ENCODE measurements around the gene PHRF1. TPM values are rescaled to one million over a fixed set of nuclear protein-coding genes. Genes with fewer than 3 reads are reported as not detected.

PHRF1 gene
- total and polyA plus RNA-seq, 4 experiments from 2014 or later = 0.93 to 54.5 (median 33.1) TPM

DNA sequence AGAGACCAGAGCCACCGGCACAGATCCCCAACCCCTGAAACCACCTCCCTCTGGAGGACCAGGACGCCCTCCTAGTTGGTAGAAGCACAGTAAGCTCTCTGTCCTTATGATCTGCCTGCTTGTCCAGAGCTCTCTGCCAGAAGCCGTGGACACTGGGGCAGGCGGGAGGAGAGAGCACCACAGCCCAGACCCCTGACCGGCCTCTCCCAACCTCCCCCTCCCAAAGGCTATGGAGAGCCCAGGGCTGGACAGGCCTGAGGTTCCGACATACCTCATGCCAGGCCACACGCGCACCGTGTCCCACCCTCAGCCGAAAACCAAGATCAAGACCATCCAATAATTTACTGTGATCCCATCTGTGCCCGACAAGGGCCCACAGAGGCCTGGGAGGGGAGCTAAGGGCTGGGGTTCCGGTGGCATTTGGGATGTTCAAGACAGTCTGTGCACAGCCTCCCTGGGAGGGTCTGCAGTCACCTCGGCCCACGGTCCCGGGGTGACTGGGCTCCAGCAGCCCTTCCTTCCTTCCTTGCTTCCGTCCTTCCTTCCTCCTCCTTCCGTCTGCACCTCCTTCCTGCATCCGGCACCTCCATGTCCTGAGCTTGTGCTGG is 44.2 kb upstream of the PHRF1 start:
- CTCF ChIA-PET (ENCODE audit: partially characterized antibody) = interaction anchor here (1.5 kb wide), 1 partner anchor 13 kb away, joined by 8 read pairs; no protein-coding TSS in a partner anchor
- POLR2A ChIA-PET (ENCODE audit: partially characterized antibody) = interaction anchor here (1.1 kb wide), 1 partner anchor 44 kb away, joined by 3 read pairs; the partner anchor contains the start of gene PHRF1

DNA sequence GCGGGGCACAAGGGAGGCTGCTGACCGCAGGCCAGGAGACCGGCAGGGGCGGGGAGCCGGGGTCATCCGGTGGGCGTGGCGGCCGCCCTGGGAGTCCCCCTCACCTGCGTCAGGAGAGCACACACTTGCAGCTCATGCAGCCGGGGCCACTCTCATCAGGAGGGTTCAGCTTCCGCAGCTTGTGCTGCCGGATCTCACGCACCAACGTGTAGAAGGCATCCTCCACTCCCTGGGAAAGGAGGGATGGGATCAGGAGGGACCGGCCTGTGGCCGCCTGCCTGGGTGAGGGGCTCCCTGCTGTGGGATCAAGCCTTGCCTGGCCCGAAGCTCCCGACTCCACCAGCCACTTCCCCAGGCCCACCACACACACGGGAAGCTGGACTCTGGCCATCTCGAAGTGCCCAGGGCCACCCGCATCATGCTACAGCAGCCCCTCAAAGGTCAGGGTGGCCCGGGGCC is 43.7 kb upstream of the PHRF1 start:
- peak in 1 of 5 donors; percentile 29 for DNase-seq
- Histone ChIP-seq H3K4me1 (ENCODE audit: insufficient read depth, low read length) (peaks cover 28% of the 10 kb centered on the region), H3K36me3 (ENCODE audit: insufficient read depth, low read length) (peaks cover 24% of the 10 kb centered on the region), H3K27me3 (ENCODE audit: insufficient read depth, low read length) (no peaks in the 10 kb centered on the region), H3K4me3 (ENCODE audit: low read length in 2 of 2) (no peak overlapping the region), H3K27ac (ENCODE audit: low read depth, low read length) (no peak overlapping the region), H3K9me3 (ENCODE audit: control insufficient read depth in 1 of 2, low read length in 2 of 2) (no peaks in the 10 kb centered on the region)
- H3K4me1 Mint-ChIP-seq = peaks cover 3 to 20% (median 8%) of the 10 kb centered on the region in 4 donors
- no peaks in the 10 kb centered on the region for H3K9me3 Mint-ChIP-seq
- H3K4me3 Mint-ChIP-seq = no peak overlapping the region
- H3K36me3 Mint-ChIP-seq = peaks cover 0 to 13% of the 10 kb centered on the region in 2 donors
- no peaks in the 10 kb centered on the region for H3K27me3 Mint-ChIP-seq
- intact Hi-C loops (cut with micrococcal nuclease) = no loop called here
- peak overlapping the region in 1 of 7 donors; percentile 66 for H3K27ac Mint-ChIP-seq
- ChIA-PET CTCF (ENCODE audit: partially characterized antibody) (interaction anchor here (1.5 kb wide), 1 partner anchor 14 kb away, joined by 8 read pairs; no protein-coding TSS in a partner anchor), POLR2A (ENCODE audit: partially characterized antibody) (interaction anchor here (5.3 kb wide), 1 partner anchor 26 kb away, joined by 47 read pairs; the partner anchor contains the start of gene RNH1)

More for the DNA sequence above, 44.2 kb upstream of the PHRF1 start:
- peaks cover 22% of the 10 kb centered on the region for H3K4me1 ChIP-seq (ENCODE audit: insufficient read depth, low read length)
- no peaks in the 10 kb centered on the region for H3K27me3 ChIP-seq (ENCODE audit: insufficient read depth, low read length)
- Mint-ChIP-seq H3K27ac (peak overlapping the region in 1 of 7 donors; percentile 66), H3K4me3 (peak overlapping the region in 4 of 8 donors; percentile 12 to 39 (median 24)), H3K36me3 (peaks cover 0 to 13% of the 10 kb centered on the region in 2 donors), H3K27me3 (no peaks in the 10 kb centered on the region), H3K4me1 (peaks cover 3 to 14% (median 5%) of the 10 kb centered on the region in 4 donors), H3K9me3 (no peaks in the 10 kb centered on the region)
- no peak overlapping the region for H3K4me3 ChIP-seq (ENCODE audit: low read length in 2 of 2)
- intact Hi-C loops (cut with micrococcal nuclease) = no loop called here
- no peaks in the 10 kb centered on the region for H3K9me3 ChIP-seq (ENCODE audit: control insufficient read depth in 1 of 2, low read length in 2 of 2)
- peaks cover 24% of the 10 kb centered on the region for H3K36me3 ChIP-seq (ENCODE audit: insufficient read depth, low read length)
- no peak overlapping the region for H3K27ac ChIP-seq (ENCODE audit: low read depth, low read length)
- peak in 1 of 5 donors; percentile 28 for DNase-seq

GRCh38 chr11:532986-533585 is 43.2 kb upstream of the PHRF1 start:
- ChIA-PET CTCF (ENCODE audit: partially characterized antibody) (interaction anchor here (1.5 kb wide), 1 partner anchor 14 kb away, joined by 8 read pairs; no protein-coding TSS in a partner anchor), POLR2A (ENCODE audit: partially characterized antibody) (interaction anchor here (1.6 to 5.3 kb wide), 2 partner anchors 27 to 82 kb away, joined by 6 to 47 read pairs; partner anchors contain the start of gene RNH1)
- Mint-ChIP-seq H3K4me1 (peaks cover 4 to 25% (median 12%) of the 10 kb centered on the region in 4 donors), H3K36me3 (peaks cover 0 to 13% of the 10 kb centered on the region in 2 donors), H3K27ac (no peak overlapping the region), H3K27me3 (no peaks in the 10 kb centered on the region), H3K4me3 (no peak overlapping the region), H3K9me3 (no peaks in the 10 kb centered on the region)
- Histone ChIP-seq H3K27ac (ENCODE audit: low read depth, low read length) (no peak overlapping the region), H3K4me3 (ENCODE audit: low read length in 2 of 2) (no peak overlapping the region), H3K9me3 (ENCODE audit: control insufficient read depth in 1 of 2, low read length in 2 of 2) (no peaks in the 10 kb centered on the region), H3K36me3 (ENCODE audit: insufficient read depth, low read length) (peaks cover 24% of the 10 kb centered on the region), H3K27me3 (ENCODE audit: insufficient read depth, low read length) (no peaks in the 10 kb centered on the region), H3K4me1 (ENCODE audit: insufficient read depth, low read length) (peaks cover 33% of the 10 kb centered on the region)
- DNase-seq = peak in 1 of 5 donors; percentile 41
- intact Hi-C loops (cut with micrococcal nuclease) = no loop called here

DNA sequence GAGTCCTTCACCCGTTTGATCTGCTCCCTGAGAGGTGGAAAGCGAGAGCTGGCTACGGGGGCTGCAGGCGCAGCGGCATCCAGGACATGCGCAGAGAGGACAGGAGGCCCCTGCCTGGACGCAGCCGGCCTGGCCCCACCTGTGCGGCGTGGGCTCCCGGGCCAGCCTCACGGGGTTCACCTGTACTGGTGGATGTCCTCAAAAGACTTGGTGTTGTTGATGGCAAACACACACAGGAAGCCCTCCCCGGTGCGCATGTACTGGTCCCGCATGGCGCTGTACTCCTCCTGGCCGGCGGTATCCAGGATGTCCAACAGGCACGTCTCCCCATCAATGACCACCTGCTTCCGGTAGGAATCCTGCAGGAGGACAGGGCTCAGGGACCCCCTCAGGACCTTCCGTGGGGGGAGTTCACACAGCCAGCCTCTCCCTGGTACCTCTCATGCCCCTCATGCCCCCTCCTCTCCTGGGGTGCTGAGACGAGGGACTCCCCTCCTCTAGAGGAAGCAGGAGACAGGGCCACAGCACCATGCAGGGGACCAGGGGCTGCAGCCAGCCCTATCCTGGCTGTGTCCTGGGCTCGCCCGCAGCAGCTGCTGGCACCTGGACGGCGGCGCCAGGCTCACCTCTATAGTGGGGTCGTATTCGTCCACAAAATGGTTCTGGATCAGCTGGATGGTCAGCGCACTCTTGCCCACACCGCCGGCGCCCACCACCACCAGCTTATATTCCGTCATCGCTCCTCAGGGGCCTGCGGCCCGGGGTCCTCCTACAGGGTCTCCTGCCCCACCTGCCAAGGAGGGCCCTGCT is 42.5 kb upstream of the PHRF1 start:
- H3K9me3 ChIP-seq (ENCODE audit: control insufficient read depth in 1 of 2, low read length in 2 of 2) = no peaks in the 10 kb centered on the region
- H3K27ac Mint-ChIP-seq = no peak overlapping the region
- ChIA-PET CTCF (ENCODE audit: partially characterized antibody) (interaction anchor here (1.4 kb wide), 1 partner anchor 162 kb away, joined by 3 read pairs; the partner anchor contains the start of gene TMEM80), POLR2A (ENCODE audit: partially characterized antibody) (interaction anchor here (1.2 to 5.3 kb wide), 8 partner anchors 15 to 127 kb away, joined by 3 to 47 read pairs (median 6); partner anchors contain the start of gene RNH1)
- no peaks in the 10 kb centered on the region for H3K27me3 ChIP-seq (ENCODE audit: insufficient read depth, low read length)
- intact Hi-C loops (cut with micrococcal nuclease) = loop anchor here (2.0 kb wide), 1 partner anchor 263 kb away; no protein-coding TSS in a partner anchor
- peaks cover 24% of the 10 kb centered on the region for H3K36me3 ChIP-seq (ENCODE audit: insufficient read depth, low read length)
- peak overlapping the region in 1 of 2 donors; percentile 58 for H3K4me3 ChIP-seq (ENCODE audit: low read length in 2 of 2)
- H3K27me3 Mint-ChIP-seq = no peaks in the 10 kb centered on the region
- peaks cover 0 to 13% of the 10 kb centered on the region in 2 donors for H3K36me3 Mint-ChIP-seq
- H3K4me3 Mint-ChIP-seq = peak overlapping the region in 5 of 8 donors; percentile 40 to 66 (median 52)
- peaks cover 40% of the 10 kb centered on the region for H3K4me1 ChIP-seq (ENCODE audit: insufficient read depth, low read length)
- H3K4me1 Mint-ChIP-seq = peaks cover 4 to 32% (median 16%) of the 10 kb centered on the region in 4 donors
- peak overlapping the region; percentile 52 for H3K27ac ChIP-seq (ENCODE audit: low read depth, low read length)
- peak in 1 of 5 donors; percentile 27 for DNase-seq
- no peaks in the 10 kb centered on the region for H3K9me3 Mint-ChIP-seq

GRCh38 chr11:534396-535209 is 41.7 kb upstream of the PHRF1 start:
- peak; percentile 24 to 40 (median 36) for DNase-seq
- H3K4me1 ChIP-seq (ENCODE audit: insufficient read depth, low read length) = peaks cover 40% of the 10 kb centered on the region
- ChIA-PET POLR2A (ENCODE audit: partially characterized antibody) (interaction anchor here (1.2 to 5.3 kb wide), 12 partner anchors 16 to 297 kb away, joined by 3 to 47 read pairs (median 6); partner anchors contain the start of genes PHRF1, PTDSS2, RNH1 and TALDO1), CTCF (ENCODE audit: partially characterized antibody) (interaction anchor here (0.8 to 1.4 kb wide), 2 partner anchors 84 to 161 kb away, joined by 3 read pairs; partner anchors contain the start of gene TMEM80)
- peak overlapping the region; percentile 51 to 86 (median 70) for H3K4me3 Mint-ChIP-seq
- peaks cover 24% of the 10 kb centered on the region for H3K36me3 ChIP-seq (ENCODE audit: insufficient read depth, low read length)
- peak overlapping the region in 2 of 7 donors; percentile 22 to 81 for H3K27ac Mint-ChIP-seq
- peaks cover 4 to 34% (median 16%) of the 10 kb centered on the region in 4 donors for H3K4me1 Mint-ChIP-seq
- intact Hi-C loops (cut with micrococcal nuclease) = loop anchor here (1.0 to 2.0 kb wide), 3 partner anchors 16 to 262 kb away; no protein-coding TSS in a partner anchor
- H3K9me3 ChIP-seq (ENCODE audit: control insufficient read depth in 1 of 2, low read length in 2 of 2) = no peaks in the 10 kb centered on the region
- H3K27me3 Mint-ChIP-seq = no peaks in the 10 kb centered on the region
- H3K27ac ChIP-seq (ENCODE audit: low read depth, low read length) = peak overlapping the region; percentile 52
- no peaks in the 10 kb centered on the region for H3K27me3 ChIP-seq (ENCODE audit: insufficient read depth, low read length)
- peaks cover 0 to 13% of the 10 kb centered on the region in 2 donors for H3K36me3 Mint-ChIP-seq
- no peaks in the 10 kb centered on the region for H3K9me3 Mint-ChIP-seq
- H3K4me3 ChIP-seq (ENCODE audit: low read length in 2 of 2) = peak overlapping the region; percentile 11 to 58

GRCh38 chr11:535210-535518 is 41.1 kb upstream of the PHRF1 start:
- H3K4me3 Mint-ChIP-seq = no peak overlapping the region
- H3K27me3 Mint-ChIP-seq = no peaks in the 10 kb centered on the region
- no peak overlapping the region for H3K27ac Mint-ChIP-seq
- H3K36me3 Mint-ChIP-seq = peaks cover 0 to 12% of the 10 kb centered on the region in 2 donors
- Histone ChIP-seq H3K9me3 (ENCODE audit: control insufficient read depth in 1 of 2, low read length in 2 of 2) (no peaks in the 10 kb centered on the region), H3K4me1 (ENCODE audit: insufficient read depth, low read length) (peaks cover 40% of the 10 kb centered on the region), H3K4me3 (ENCODE audit: low read length in 2 of 2) (peak overlapping the region in 1 of 2 donors; percentile 58), H3K27me3 (ENCODE audit: insufficient read depth, low read length) (no peaks in the 10 kb centered on the region), H3K27ac (ENCODE audit: low read depth, low read length) (peak overlapping the region; percentile 52), H3K36me3 (ENCODE audit: insufficient read depth, low read length) (peaks cover 24% of the 10 kb centered on the region)
- no peak for DNase-seq
- ChIA-PET CTCF (ENCODE audit: partially characterized antibody) (interaction anchor here (0.8 kb wide), 1 partner anchor 84 kb away, joined by 3 read pairs; no protein-coding TSS in a partner anchor), POLR2A (ENCODE audit: partially characterized antibody) (interaction anchor here (1.0 to 5.3 kb wide), 14 partner anchors 10 to 298 kb away, joined by 3 to 47 read pairs (median 10); partner anchors contain the start of genes PHRF1, PTDSS2, RNH1 and RPLP2)
- intact Hi-C loops (cut with micrococcal nuclease) = loop anchor here (1.0 to 2.0 kb wide), 3 partner anchors 17 to 262 kb away; no protein-coding TSS in a partner anchor
- H3K9me3 Mint-ChIP-seq = no peaks in the 10 kb centered on the region
- H3K4me1 Mint-ChIP-seq = peaks cover 4 to 34% (median 16%) of the 10 kb centered on the region in 4 donors
